GM18861 (cell line): ENCODE measurements around the gene TXNIP.

Source experiments
- ATAC-seq: cut with Tn5 transposase; IDR thresholded peaks from one replicate; pipeline ENCODE4 v1.9.1; 2021; ENCODE audit not compliant: unreplicated experiment

TXNIP gene

GRCh38 chr1:145986551-145986950 lies 9.8 kb downstream of the TXNIP start:
- ATAC-seq = no peak

- ATAC-seq = no peak
Measured at GRCh38 chr1:145985502-145986439, 10.6 kb downstream of the TXNIP start.

GRCh38 chr1:145985129-145985501 lies 11.3 kb downstream of the TXNIP start:
- no peak for ATAC-seq

GRCh38 chr1:145983960-145984830 lies 12.2 kb downstream of the TXNIP start:
- ATAC-seq = no peak

- ATAC-seq = no peak
Measured at GRCh38 chr1:145983206-145983675, 13.1 kb downstream of the TXNIP start.

- ATAC-seq = no peak
Measured at GRCh38 chr1:145982010-145982723, 14.2 kb downstream of the TXNIP start.

GRCh38 chr1:145980457-145980994 lies 15.9 kb downstream of the TXNIP start:
- ATAC-seq = no peak

GRCh38 chr1:145979746-145980456 lies 16.5 kb downstream of the TXNIP start:
- peak; percentile 31 for ATAC-seq

- peak; percentile 77 for ATAC-seq
Measured at GRCh38 chr1:145978854-145979745, 17.3 kb downstream of the TXNIP start.

GRCh38 chr1:145978471-145978853 lies 17.9 kb downstream of the TXNIP start:
- ATAC-seq = no peak

- peak; percentile 29 for ATAC-seq
Measured at GRCh38 chr1:145977486-145978470, 18.6 kb downstream of the TXNIP start.

GRCh38 chr1:145977016-145977415 lies 19.4 kb downstream of the TXNIP start:
- ATAC-seq = no peak

GRCh38 chr1:145975216-145975615 lies 21.2 kb downstream of the TXNIP start:
- ATAC-seq = no peak

- no peak for ATAC-seq
Measured at GRCh38 chr1:145974721-145975120, 21.7 kb downstream of the TXNIP start.

- no peak for ATAC-seq
Measured at GRCh38 chr1:145972580-145972979, 23.8 kb downstream of the TXNIP start.

GRCh38 chr1:145967288-145967687 lies 29.1 kb downstream of the TXNIP start:
- ATAC-seq = no peak

GRCh38 chr1:145965119-145965744 lies 31.1 kb downstream of the TXNIP start:
- ATAC-seq = no peak
